Mucosa of stomach (tissue), 1 donor: Measurements from ENCODE around the gene ARID5A.

Experiments used
- H3K27me3 ChIP-seq: one replicate; pipeline ENCODE4 v1.7.0; 2013; ENCODE audit warnings: mild to moderate bottlenecking, low read length; ENCODE audit not compliant: control insufficient read depth, insufficient read depth
- H3K36me3 ChIP-seq: one replicate; pipeline ENCODE4 v1.7.0; 2013; ENCODE audit warnings: low read length; ENCODE audit not compliant: control insufficient read depth, insufficient read depth
- H3K4me1 ChIP-seq: one replicate; pipeline ENCODE4 v1.7.0; 2013; ENCODE audit warnings: mild to moderate bottlenecking, low read length; ENCODE audit not compliant: control insufficient read depth, insufficient read depth
- H3K4me3 ChIP-seq: one replicate; pipeline ENCODE4 v1.7.0; 2013; ENCODE audit warnings: low read length
- H3K9ac ChIP-seq: one replicate; pipeline ENCODE4 v1.7.0; 2013; ENCODE audit warnings: mild to moderate bottlenecking, low read length, moderate library complexity
- H3K9me3 ChIP-seq: one replicate; pipeline ENCODE4 v1.7.0; 2013; ENCODE audit warnings: mild to moderate bottlenecking, low read length, moderate library complexity; ENCODE audit not compliant: control insufficient read depth
- donor health status: Pancreatic carcinoma.

Gene ARID5A

GRCh38 chr2:96531366-96531765 lies 5.2 kb upstream of the ARID5A start:
- Histone ChIP-seq H3K36me3 (no peaks in the 10 kb centered on the region), H3K4me3 (peak overlapping the region; percentile 23), H3K9me3 (no peaks in the 10 kb centered on the region), H3K4me1 (peaks cover 37% of the 10 kb centered on the region), H3K27me3 (no peaks in the 10 kb centered on the region), H3K9ac (peak overlapping the region; percentile 73)

DNA sequence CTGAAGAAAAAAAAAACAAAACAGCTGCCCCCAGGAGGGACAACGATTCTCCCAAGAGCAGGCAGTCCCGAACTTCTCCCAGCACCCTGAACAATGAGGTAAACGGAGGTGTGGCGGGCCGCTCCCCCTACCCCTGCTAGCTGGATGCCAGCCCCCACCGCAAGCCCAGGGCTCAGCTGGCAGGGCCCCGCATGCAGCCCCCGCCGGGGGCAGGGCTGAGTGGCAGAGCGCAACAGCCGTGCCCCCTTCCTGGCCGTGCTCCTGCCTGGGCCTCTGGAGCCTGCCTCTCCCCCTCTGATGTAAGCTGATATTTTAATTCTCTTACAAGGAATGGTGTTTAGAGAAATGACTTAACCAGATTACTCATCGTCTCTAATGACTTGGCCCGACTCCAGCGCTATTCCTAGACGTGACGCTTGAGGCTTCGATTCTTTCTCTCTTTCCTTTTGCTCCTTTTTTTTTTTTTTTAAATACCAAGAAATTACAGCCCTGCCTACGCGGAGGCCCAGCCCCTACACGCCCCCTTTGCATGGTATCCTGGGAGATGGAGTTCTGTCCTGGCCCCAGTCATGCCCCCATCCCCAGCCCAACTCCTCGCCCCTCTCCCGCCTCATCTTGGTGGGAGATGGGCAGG lies 4.6 kb upstream of the ARID5A start:
- Histone ChIP-seq H3K4me1 (peaks cover 35% of the 10 kb centered on the region), H3K9ac (peak overlapping the region; percentile 73), H3K27me3 (peaks cover 1% of the 10 kb centered on the region), H3K36me3 (no peaks in the 10 kb centered on the region), H3K4me3 (peak overlapping the region; percentile 23), H3K9me3 (no peaks in the 10 kb centered on the region)

GRCh38 chr2:96532641-96533291 lies 3.8 kb upstream of the ARID5A start:
- H3K4me1 ChIP-seq: peaks cover 38% of the 10 kb centered on the region
- peaks cover 9% of the 10 kb centered on the region for H3K27me3 ChIP-seq
- peak overlapping the region; percentile 14 for H3K9ac ChIP-seq
- no peaks in the 10 kb centered on the region for H3K9me3 ChIP-seq
- H3K4me3 ChIP-seq: no peak overlapping the region
- no peaks in the 10 kb centered on the region for H3K36me3 ChIP-seq

GRCh38 chr2:96533292-96534073 lies 3.1 kb upstream of the ARID5A start:
- no peak overlapping the region for H3K9ac ChIP-seq
- peaks cover 45% of the 10 kb centered on the region for H3K4me1 ChIP-seq
- no peaks in the 10 kb centered on the region for H3K36me3 ChIP-seq

DNA sequence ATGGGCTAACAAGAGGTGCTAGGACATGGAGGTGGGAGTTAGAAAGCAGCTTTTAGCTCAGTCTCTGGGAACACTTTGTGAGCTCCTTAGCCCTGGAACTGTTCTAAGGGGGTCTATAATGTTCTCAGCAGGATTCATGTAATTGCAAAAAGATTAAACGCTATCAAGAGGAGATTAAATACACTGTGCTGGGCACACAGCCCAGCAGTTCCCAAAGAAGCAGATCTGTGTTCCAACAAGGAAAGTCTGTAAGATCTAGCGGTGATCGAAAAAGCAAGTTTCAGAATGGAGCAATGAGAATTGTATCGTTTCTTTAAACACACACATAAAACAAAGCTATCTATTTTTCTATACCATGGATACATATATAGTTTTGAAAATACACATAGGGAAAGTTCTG lies 2.4 kb upstream of the ARID5A start:
- Histone ChIP-seq H3K36me3 (no peaks in the 10 kb centered on the region), H3K9ac (no peak overlapping the region), H3K9me3 (no peaks in the 10 kb centered on the region), H3K4me1 (peaks cover 49% of the 10 kb centered on the region), H3K4me3 (no peak overlapping the region), H3K27me3 (peaks cover 21% of the 10 kb centered on the region)

More at GRCh38 chr2:96533292-96534073, 3.1 kb upstream of the ARID5A start:
- peaks cover 16% of the 10 kb centered on the region for H3K27me3 ChIP-seq
- no peaks in the 10 kb centered on the region for H3K9me3 ChIP-seq
- H3K4me3 ChIP-seq: no peak overlapping the region

DNA sequence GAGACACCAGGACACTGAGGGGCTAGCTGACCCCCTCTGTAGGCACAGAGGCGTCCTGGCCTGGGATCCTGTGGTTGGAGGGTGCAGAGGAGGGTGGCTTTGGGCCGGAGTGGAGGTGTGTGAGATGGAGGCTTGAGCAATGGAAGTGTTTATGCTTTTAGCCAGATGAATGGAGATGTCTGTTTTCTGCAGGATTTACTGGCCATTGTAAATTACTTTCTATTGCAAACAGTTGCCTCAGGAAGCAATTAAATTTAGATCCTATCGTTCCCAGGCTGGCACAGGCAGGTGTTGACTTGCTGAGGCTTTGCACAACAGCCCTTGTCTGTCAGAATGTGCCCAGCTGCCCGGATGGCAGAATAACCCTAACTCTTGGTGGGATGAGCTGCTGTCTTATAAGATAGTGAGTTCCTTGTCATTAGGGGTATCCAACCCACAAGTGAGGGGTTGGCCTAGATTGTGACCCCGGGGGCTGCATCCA lies 1.8 kb upstream of the ARID5A start:
- H3K4me3 ChIP-seq: no peak overlapping the region
- no peak overlapping the region for H3K9ac ChIP-seq
- H3K36me3 ChIP-seq: no peaks in the 10 kb centered on the region
- no peaks in the 10 kb centered on the region for H3K9me3 ChIP-seq
- H3K27me3 ChIP-seq: peaks cover 21% of the 10 kb centered on the region
- peaks cover 49% of the 10 kb centered on the region for H3K4me1 ChIP-seq

DNA sequence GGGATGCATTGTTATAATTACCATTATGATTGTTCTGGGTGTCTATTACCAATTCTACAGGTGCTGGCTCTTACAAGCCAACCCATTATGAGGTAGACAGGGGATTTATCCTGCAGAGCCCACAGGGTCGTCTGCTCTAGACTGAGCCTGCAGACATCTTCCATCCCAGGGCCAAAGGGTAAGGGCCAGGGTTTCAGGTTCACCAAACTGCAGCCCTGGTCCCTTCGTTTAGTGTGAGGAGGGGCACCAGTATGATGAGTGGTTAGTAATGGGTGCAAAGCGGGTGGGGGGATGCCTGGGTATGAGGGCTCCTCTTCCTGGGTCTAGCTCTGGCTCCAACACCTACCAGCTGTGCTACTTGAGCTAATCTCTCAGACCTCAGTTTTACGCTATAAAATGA lies 1.2 kb upstream of the ARID5A start:
- Histone ChIP-seq H3K9ac (no peak overlapping the region), H3K27me3 (peaks cover 21% of the 10 kb centered on the region), H3K36me3 (no peaks in the 10 kb centered on the region), H3K4me3 (no peak overlapping the region), H3K9me3 (no peaks in the 10 kb centered on the region), H3K4me1 (peaks cover 49% of the 10 kb centered on the region)

DNA sequence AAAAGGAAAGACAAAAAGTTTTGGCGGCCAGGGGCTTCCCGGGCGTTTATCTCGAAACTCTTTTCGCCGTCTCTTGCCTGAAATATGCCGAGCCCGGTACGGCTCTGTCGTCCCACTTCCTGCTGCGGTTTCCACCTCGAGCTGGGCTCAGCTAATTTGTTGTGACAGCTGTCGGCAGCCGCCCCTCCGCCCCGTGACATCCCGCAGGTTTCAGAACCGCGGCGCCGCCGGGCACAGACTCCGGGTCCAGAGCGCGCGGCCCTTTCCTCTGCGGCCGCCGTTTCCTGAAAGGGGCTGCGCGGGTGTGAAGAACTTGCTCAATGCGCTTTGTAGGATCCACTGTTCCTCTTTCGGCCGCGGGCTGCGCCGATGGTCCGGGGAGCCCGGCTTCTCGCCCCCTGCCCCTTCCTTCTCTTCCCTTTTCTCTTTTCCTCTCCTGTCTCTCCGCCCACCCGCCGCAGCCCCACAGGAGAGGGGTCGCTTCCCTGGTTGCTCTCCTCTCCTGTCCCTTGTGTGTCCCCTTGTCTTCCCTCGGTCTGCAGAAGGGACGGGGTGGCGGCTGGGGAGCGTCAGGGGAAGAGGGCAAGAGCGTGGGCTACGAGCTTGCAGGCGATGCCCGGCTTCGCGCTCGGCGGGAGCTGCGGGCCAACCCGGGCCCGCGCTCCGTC lies 648 bp downstream of the ARID5A start:
- H3K27me3 ChIP-seq: peaks cover 21% of the 10 kb centered on the region
- peaks cover 42% of the 10 kb centered on the region for H3K4me1 ChIP-seq
- H3K36me3 ChIP-seq: no peaks in the 10 kb centered on the region
- H3K9ac ChIP-seq: peak overlapping the region; percentile 82
- no peaks in the 10 kb centered on the region for H3K9me3 ChIP-seq
- peak overlapping the region; percentile 53 for H3K4me3 ChIP-seq

DNA sequence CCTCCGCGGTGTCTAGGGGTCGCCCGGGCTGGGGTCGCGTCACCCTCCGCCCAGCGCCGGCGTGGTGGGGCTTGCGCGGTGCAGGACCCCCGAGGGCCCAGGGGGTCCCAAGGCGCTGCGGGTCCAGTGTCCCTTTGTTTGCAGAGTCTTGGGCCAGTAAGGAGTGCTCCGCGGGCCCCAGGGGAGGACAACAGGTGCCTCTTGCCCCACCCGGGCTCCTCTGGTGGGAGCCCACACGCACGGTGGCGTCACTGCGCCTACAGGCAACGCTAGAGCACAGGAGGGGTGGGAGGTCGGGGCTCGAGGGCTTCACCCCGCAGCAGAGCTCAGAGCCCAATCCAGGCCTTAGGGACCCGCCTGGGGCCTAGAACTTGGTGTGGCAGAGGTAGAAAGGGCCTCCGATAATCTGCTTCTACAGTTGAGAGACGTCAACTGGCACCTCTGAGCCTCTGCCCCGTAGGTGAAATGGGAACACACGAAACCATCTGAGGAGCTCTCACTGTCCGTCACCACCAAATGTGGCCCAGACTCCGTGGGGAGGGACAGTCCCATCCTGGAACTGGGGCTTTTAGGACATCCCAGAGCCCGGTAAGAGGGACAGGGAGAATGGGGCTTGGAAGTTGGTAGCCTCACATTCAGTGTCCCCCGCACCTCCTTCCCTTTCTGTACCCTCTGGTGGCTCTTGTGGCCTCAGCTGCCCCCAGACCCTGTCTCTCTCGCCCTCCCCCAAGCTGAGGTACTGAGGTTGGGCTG lies 1.4 kb downstream of the ARID5A start:
- Histone ChIP-seq H3K9me3 (no peaks in the 10 kb centered on the region), H3K4me1 (peaks cover 35% of the 10 kb centered on the region), H3K9ac (peak overlapping the region; percentile 82), H3K27me3 (peaks cover 21% of the 10 kb centered on the region), H3K36me3 (no peaks in the 10 kb centered on the region), H3K4me3 (peak overlapping the region; percentile 53)

- Histone ChIP-seq H3K27me3 (peaks cover 21% of the 10 kb centered on the region), H3K4me1 (peaks cover 27% of the 10 kb centered on the region), H3K4me3 (peak overlapping the region; percentile 53), H3K9me3 (no peaks in the 10 kb centered on the region), H3K36me3 (no peaks in the 10 kb centered on the region), H3K9ac (peak overlapping the region; percentile 82)
These were observed 2.1 kb downstream of the ARID5A start for GRCh38 chr2:96538487-96539214.
